ENCODE measurements around the gene SPDYC. TPM values are rescaled to one million over a fixed set of nuclear protein-coding genes. Genes with fewer than 3 reads are reported as not detected.

Gene SPDYC
- total RNA-seq, 1 experiment from 2014 or later: not detected

DNA sequence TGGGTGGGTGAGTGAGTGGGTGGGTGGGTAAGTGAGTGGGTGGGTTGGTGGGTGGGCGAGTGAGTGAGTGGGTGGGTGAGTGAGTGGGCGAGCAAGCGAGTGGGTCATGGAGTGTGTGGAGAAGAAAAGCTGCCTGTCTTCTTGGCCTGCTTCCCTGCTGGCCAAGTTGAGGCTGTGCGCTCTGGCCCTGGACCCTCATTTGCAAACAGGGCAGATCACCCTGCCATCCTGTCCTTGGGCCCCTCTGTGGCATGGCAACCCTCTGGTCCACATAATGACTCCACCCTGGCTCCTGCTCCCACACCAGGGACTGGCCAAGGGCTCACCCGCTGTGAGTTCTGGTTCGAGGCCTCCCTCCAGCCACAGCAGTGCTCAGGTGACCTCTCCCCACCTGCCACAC, 46.8 kb downstream of the SPDYC start:
- H3K36me3 ChIP-seq (ENCODE audit: control insufficient read depth, insufficient read depth, low read length): no peaks in the 10 kb centered on the region
- no peaks in the 10 kb centered on the region for H3K4me1 ChIP-seq
- Mint-ChIP-seq H3K4me3 (ENCODE audit: unreplicated experiment) (no peak overlapping the region), H3K27me3 (ENCODE audit: insufficient read depth, unreplicated experiment) (no peaks in the 10 kb centered on the region), H3K4me1 (ENCODE audit: low read depth, unreplicated experiment) (peaks cover 21% of the 10 kb centered on the region), H3K9me3 (ENCODE audit: unreplicated experiment) (peaks cover 11% of the 10 kb centered on the region), H3K36me3 (ENCODE audit: insufficient read depth, unreplicated experiment) (peaks cover 25% of the 10 kb centered on the region), H3K27ac (ENCODE audit: unreplicated experiment) (no peak overlapping the region)
- CTCF ChIA-PET: interaction anchor here (0.5 to 0.6 kb wide), 2 partner anchors 136 to 185 kb away, joined by 3 read pairs; no protein-coding TSS in a partner anchor
- POLR2A ChIA-PET: no interaction called here
- TF ChIP-seq, protein P1, sequence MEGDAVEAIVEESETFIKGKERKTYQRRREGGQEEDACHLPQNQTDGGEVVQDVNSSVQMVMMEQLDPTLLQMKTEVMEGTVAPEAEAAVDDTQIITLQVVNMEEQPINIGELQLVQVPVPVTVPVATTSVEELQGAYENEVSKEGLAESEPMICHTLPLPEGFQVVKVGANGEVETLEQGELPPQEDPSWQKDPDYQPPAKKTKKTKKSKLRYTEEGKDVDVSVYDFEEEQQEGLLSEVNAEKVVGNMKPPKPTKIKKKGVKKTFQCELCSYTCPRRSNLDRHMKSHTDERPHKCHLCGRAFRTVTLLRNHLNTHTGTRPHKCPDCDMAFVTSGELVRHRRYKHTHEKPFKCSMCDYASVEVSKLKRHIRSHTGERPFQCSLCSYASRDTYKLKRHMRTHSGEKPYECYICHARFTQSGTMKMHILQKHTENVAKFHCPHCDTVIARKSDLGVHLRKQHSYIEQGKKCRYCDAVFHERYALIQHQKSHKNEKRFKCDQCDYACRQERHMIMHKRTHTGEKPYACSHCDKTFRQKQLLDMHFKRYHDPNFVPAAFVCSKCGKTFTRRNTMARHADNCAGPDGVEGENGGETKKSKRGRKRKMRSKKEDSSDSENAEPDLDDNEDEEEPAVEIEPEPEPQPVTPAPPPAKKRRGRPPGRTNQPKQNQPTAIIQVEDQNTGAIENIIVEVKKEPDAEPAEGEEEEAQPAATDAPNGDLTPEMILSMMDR (IDR thresholded peaks at IDR 0.05; ENCODE audit: insufficient read depth in 1 of 2, low read depth in 1 of 2, low read length in 1 of 2, severe bottlenecking in 1 of 2, unreplicated experiment in 1 of 2): no peak
- no peak overlapping the region for H3K4me3 ChIP-seq (ENCODE audit: low read depth, low read length)
- intact Hi-C loops (cut with micrococcal nuclease; ENCODE audit: unreplicated experiment): no loop called here
- DNase-seq: no peak
- no TSS peak for BruUV-seq (replicated peaks)
- no peaks in the 10 kb centered on the region for H3K9me3 ChIP-seq
- H3K27me3 ChIP-seq (replicated peaks; ENCODE audit: control insufficient read depth, insufficient read depth, low read length): no peaks in the 10 kb centered on the region

DNA sequence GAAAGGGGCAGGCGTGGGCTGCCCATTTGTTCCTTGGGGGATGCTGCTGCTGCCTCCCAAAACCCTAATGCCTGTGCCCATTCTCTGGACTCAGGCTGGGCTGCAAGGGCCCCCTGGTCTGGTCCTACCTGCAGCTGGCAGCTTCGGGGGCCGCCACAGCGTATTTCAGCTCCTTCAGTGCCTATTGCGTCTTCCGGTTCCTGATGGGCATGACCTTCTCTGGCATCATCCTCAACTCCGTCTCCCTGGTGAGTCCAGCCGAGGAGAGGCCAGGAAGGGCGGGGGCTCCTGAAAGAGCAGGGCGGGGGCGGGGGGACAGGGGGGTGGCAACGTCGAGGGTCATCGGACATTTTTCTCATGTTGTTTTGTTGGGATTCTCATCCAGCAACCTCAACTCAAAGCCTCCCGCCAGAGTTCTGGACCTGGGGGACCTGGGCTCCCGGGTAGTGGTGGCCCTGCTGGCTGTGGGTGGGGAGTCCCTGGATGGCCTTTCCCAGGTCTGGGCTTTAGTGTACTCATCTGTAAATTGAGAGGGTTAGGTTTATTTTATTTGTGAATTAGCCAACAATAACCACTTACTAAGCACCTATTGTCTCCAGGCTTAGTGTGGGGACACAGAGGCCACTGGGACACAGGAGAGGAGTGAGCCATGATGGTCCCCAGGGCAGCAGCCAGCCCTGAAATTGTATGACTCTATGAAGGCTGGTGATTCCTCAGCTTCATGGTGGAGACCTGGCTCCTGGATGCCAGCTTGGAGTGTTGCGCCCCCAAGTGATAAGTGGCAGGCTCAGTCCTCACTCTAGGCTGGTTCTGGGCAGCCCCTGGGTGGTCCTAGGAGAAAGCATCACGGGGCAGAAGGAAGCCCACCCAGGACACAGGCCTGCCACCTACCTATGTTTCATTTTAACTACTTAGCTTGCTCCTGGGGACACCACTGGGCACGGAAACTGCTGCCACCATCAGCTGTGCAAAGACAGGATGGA, 47.7 kb downstream of the SPDYC start:
- ChIA-PET POLR2A (interaction anchor here (0.6 kb wide), 1 partner anchor 95 kb away, joined by 5 read pairs; no protein-coding TSS in a partner anchor), CTCF (interaction anchor here (0.5 to 0.6 kb wide), 3 partner anchors 135 to 197 kb away, joined by 3 to 4 read pairs (median 3); no protein-coding TSS in a partner anchor)
- TF ChIP-seq, protein P1 (IDR thresholded peaks at IDR 0.05; ENCODE audit: insufficient read depth in 1 of 2, low read depth in 1 of 2, low read length in 1 of 2, severe bottlenecking in 1 of 2, unreplicated experiment in 1 of 2): no peak
- no TSS peak for BruUV-seq (replicated peaks)
- Histone ChIP-seq H3K9me3 (no peaks in the 10 kb centered on the region), H3K4me3 (ENCODE audit: low read depth, low read length) (no peak overlapping the region), H3K36me3 (ENCODE audit: control insufficient read depth, insufficient read depth, low read length) (no peaks in the 10 kb centered on the region), H3K27me3 (replicated peaks; ENCODE audit: control insufficient read depth, insufficient read depth, low read length) (no peaks in the 10 kb centered on the region), H3K4me1 (no peaks in the 10 kb centered on the region)
- Mint-ChIP-seq H3K27ac (ENCODE audit: unreplicated experiment) (no peak overlapping the region), H3K4me3 (ENCODE audit: unreplicated experiment) (no peak overlapping the region), H3K36me3 (ENCODE audit: insufficient read depth, unreplicated experiment) (peaks cover 23% of the 10 kb centered on the region), H3K4me1 (ENCODE audit: low read depth, unreplicated experiment) (peaks cover 21% of the 10 kb centered on the region), H3K9me3 (ENCODE audit: unreplicated experiment) (peaks cover 11% of the 10 kb centered on the region), H3K27me3 (ENCODE audit: insufficient read depth, unreplicated experiment) (no peaks in the 10 kb centered on the region)
- intact Hi-C loops (cut with micrococcal nuclease; ENCODE audit: unreplicated experiment): no loop called here
- no peak for DNase-seq

DNA sequence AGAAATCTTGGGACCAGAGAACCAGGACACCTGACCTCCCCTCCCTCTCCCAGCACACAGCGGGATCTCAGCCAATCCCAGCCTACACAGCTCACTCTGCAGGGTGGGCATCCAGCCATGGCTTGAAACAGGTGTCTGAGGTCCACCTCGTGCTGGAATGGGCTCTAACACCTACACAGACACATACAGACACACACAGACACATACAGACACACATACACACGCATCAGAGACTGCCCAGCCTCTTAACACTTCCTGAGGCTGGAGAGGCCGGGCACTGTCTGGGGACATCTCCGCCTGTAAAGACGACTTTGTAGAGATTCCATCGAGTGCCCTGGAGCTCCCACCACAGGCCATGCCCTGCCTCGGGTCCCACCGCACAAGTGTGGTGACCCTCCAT, 48.4 kb downstream of the SPDYC start:
- TF ChIP-seq, protein P1 (IDR thresholded peaks at IDR 0.05; ENCODE audit: insufficient read depth in 1 of 2, low read depth in 1 of 2, low read length in 1 of 2, severe bottlenecking in 1 of 2, unreplicated experiment in 1 of 2): no peak
- BruUV-seq (replicated peaks): no TSS peak
- Mint-ChIP-seq H3K4me3 (ENCODE audit: unreplicated experiment) (no peak overlapping the region), H3K4me1 (ENCODE audit: low read depth, unreplicated experiment) (peaks cover 21% of the 10 kb centered on the region), H3K27me3 (ENCODE audit: insufficient read depth, unreplicated experiment) (no peaks in the 10 kb centered on the region), H3K27ac (ENCODE audit: unreplicated experiment) (no peak overlapping the region), H3K36me3 (ENCODE audit: insufficient read depth, unreplicated experiment) (peaks cover 16% of the 10 kb centered on the region), H3K9me3 (ENCODE audit: unreplicated experiment) (peaks cover 11% of the 10 kb centered on the region)
- Histone ChIP-seq H3K36me3 (ENCODE audit: control insufficient read depth, insufficient read depth, low read length) (no peaks in the 10 kb centered on the region), H3K4me3 (ENCODE audit: low read depth, low read length) (no peak overlapping the region), H3K27me3 (replicated peaks; ENCODE audit: control insufficient read depth, insufficient read depth, low read length) (no peaks in the 10 kb centered on the region), H3K9me3 (no peaks in the 10 kb centered on the region), H3K4me1 (no peaks in the 10 kb centered on the region)
- intact Hi-C loops (cut with micrococcal nuclease; ENCODE audit: unreplicated experiment): no loop called here
- CTCF ChIA-PET: no interaction called here
- DNase-seq: no peak
- POLR2A ChIA-PET: interaction anchor here (0.6 kb wide), 1 partner anchor 96 kb away, joined by 5 read pairs; no protein-coding TSS in a partner anchor

Data from Caco-2 (cell line).